HG02852 (cell line): ENCODE measurements around the gene CNPY1.

Experiments used
- ATAC-seq: cut with Tn5 transposase; IDR thresholded peaks from one replicate; pipeline ENCODE4 v1.9.1; 2021; ENCODE audit warnings: mild to moderate bottlenecking, moderate library complexity; ENCODE audit not compliant: unreplicated experiment

The CNPY1 gene

GRCh38 chr7:155560196-155560885 lies 14.0 kb upstream of the CNPY1 start:
- no peak for ATAC-seq

GRCh38 chr7:155559519-155560108 lies 13.3 kb upstream of the CNPY1 start:
- no peak for ATAC-seq

GRCh38 chr7:155558961-155559360 lies 12.6 kb upstream of the CNPY1 start:
- no peak for ATAC-seq

DNA sequence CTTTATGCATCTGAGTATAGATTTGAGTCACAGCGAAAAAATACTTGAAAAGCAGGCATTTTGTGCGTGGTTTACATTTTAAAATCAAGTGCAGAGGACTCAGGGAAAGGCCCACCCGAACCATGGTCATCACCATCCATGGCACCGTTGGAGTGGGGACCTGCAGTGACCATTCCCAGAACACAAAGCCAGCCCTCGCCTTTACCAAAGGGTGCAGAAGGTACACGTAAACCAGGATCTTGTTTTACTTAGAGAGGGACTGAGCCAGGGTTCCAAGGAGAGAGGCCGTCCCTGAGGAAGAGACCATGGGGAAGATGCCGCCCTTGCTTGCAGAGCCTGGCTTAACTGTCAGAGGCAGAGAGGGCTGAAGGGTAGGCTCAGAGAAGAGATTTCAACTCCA lies 12.0 kb upstream of the CNPY1 start:
- no peak for ATAC-seq

DNA sequence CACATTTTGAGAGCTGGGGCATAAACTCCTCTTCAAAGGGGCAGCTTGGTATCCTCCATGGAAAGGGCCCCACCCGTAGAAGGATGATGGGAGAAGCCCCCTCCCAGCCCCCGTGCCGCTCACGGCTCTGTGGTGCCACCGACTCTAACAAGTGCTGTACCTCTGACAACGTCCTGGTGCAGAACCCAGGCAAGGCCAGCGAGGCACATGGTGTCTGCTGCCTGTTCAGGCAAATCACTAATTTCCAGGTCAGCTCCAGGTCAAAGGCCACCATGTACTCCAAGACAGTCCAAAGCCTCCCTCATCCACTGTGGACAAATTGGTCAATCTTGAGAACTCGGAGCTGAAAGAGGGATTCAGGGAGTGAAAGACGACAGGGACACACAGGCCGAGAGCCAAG lies 11.4 kb upstream of the CNPY1 start:
- no peak for ATAC-seq

GRCh38 chr7:155556763-155557162 lies 10.4 kb upstream of the CNPY1 start:
- ATAC-seq, result no peak

DNA sequence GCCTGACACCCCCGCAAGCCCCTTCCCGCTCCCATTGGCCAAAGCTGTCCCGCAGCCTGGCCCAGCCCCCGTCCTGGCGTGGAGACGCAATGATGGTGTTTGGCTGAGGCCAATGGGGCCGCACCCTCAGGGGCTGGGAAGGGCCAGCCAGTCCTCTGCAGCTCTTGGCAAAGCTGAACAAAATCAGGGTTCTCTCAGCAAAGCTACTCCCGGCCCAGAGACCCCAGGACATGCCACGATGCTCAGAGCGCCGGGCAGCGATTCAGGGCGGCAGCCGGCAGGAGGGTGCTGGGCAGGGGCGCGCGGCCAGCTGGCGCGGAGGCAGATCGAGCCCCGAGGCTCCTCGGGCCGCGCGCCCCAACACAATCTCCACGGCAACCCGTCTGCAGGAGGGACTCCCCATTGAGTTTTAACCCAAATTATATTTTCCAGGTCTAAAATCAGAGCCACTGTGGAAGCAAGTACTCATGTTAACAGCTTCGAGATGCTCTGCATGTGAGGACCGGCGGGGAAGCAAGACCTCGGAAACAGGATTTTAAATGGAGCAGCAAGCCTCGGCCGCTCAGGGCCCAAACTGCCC lies 8.8 kb upstream of the CNPY1 start:
- no peak for ATAC-seq

DNA sequence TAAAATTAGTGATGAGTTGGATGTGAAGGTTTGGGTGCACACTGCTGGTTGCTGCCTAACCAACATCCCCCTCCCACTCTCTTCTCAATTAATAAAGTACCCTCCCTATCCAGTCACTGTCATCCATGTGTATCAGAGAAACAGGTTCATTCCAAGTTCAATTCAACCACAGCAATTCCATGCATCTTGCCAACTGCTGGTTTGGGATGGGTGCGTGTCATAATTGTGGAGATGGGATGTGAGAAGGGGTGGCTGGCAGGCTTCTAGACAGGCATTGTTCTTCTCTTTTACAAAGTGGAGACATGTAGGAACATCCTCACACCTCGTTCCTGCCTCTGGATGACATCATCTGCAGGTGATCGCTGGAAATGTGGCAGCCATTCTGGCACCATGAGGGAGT lies 7.5 kb upstream of the CNPY1 start:
- no peak for ATAC-seq

GRCh38 chr7:155551785-155552611 lies 5.6 kb upstream of the CNPY1 start:
- ATAC-seq, result no peak

DNA sequence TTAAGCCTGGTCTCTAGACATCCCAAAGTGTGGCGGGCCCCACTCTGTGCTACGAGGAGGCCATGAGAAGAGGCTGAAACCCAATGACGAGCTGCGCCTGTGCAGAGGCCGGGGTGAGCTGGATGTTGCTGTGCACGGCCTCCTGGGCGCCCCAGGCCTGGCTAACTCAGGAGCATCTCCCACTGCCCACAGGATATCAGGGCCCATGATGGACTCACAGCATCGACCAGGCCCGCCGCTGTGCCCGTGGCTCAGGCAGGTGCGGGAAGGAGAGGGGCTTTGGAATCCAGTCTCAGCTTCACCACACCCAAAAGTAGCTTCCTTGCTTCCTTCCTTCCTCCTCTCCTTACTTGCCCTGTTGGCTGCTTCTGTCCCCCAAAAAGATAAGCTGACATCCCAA lies 4.6 kb upstream of the CNPY1 start:
- ATAC-seq, result no peak

DNA sequence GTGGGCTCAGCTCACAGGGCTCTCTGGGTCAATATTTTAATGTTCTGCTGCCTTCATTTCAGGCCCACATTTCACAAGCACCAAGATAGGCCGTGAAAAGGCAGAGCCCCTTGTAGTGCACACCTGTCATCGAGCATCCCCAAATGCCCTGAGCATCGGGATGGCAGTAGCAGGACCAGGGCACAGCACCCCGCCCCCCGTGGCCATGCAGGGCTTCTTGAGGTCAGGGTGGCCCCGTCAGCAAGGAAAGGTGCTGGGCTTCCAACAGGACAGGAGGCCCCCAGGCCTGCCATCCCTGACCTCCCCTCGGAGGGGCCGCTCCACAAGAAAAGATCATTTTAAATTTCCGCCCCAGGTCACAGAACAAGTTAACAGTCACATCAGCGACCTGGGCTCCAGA lies 2.9 kb upstream of the CNPY1 start:
- no peak for ATAC-seq

DNA sequence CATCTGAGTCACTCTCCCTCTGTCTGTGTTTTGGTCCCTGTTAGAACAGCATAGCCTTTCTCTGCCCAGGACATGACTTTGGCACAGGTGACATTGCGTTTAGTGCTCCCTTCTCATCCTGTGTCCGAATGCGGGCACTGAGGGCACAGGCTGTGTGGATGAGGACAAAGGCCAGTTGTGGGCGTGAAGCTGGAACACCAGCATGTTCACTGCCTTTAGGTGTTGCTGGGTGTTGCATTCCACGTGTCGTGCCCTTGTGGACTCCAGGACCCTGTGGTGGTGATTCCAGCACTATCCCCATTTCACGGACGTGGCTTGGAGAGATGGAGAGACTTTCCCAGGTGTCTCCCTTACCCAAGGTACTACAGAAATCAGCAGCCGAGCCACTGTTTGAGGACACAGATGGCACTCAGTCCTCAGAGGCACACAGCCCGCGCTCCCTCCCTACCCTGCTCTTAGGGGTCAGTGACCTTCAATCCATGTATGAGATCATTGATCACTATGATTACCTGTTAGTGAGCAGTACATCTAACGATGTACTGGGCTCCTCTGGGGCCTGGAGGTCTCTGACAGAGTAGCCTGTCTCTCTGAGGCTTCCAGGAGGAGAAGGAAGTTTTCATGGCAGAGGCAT lies 917 bp upstream of the CNPY1 start:
- no peak for ATAC-seq

DNA sequence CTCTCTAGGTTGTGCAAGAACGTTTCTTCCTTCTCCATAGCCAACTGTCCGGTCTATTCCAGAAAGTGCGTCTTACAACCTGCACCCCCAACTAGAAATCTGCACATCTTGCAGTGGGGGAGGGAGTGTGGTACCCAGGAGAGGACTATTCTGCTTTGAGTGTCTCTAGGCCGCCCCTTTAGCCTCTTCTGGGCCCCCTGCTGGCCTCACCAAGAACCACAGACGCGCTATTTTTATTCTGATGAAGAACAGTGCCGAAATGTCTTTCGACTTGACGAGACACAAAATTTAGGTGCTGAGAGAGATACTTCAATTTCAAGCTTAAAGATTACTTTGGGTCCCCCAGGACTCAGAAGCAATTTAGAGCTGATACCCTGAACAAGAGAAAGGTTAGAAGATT lies 1.0 kb downstream of the CNPY1 start:
- ATAC-seq, result no peak

DNA sequence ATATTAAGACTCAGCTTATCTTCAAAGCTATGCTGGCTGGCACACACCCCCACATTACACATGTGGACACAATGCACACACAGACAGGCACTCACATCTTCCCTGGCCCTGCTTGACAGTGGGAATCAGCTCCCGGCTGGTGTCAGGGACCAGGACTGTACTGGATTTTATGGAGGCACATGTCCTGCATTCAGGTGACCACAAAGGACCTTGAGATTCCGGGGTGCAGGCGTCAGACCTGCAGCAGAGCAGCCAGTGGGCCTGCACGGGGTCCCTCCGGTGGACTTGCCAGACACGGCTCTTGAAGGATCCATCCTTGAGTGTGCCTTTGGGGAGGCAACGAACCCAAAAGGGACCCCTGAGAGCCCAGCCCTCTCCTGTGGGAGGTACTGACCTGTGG lies 1.9 kb downstream of the CNPY1 start:
- no peak for ATAC-seq

DNA sequence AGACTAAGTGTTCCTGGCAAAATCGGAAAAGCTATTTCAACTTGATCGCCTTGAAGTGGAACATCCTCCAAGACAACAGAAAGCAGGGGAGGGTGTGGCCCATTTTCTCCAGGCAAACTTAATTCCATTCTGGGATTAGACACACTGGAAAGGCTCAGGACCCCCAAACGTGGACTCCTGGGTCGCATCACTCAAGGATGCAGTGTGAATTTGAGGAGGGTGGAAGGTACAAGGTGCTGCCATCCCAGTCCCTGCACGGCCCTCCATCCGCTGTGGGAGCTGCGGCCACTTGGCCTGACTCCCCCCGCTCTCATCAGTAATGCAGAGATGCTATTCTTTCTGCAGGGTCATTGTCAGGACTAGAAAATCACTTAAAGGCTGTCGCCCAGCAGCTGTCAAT lies 2.4 kb downstream of the CNPY1 start:
- no peak for ATAC-seq

GRCh38 chr7:155543011-155543876 lies 3.1 kb downstream of the CNPY1 start:
- ATAC-seq, result no peak

- ATAC-seq, result no peak
These were observed 4.2 kb downstream of the CNPY1 start for GRCh38 chr7:155541986-155542675.

DNA sequence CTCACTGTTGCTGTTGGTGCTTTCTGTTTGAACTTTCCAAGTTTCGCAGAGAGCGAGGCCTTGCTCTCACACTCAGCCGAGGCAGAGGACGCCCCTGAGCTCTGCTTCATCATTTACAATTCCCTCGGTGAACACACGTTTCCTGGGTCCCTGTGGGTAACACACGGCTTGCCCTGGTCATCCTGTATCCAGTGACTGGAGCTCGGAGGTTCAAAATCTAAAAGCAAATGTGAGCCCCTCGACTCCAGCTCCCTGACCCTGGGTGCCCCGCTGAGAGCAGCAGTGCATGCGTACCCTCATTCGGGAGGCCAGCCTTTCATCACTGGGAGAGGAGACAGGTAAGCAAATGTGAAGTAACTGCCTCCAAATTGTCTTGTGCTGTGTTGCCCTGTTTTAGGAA lies 5.8 kb downstream of the CNPY1 start:
- no peak for ATAC-seq

DNA sequence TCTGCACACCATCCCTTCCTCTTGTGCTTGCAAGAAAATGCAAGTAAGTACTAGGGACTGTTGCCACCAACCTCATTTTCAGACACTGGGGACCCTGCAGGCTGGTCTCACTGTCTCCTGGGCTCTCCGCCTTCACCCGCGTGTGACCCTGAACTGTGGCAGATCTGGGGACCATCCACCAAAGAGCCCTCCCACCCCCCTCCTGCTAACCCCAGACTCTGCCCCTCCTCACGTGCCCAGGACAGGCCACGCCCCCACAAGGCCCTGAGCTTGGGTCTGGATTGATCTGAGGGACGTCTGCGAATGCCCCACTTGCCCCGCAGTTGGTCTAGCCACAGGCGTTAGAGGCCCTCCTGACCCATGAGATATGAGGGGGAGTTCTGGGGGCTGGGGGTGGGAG lies 8.1 kb downstream of the CNPY1 start:
- no peak for ATAC-seq

- ATAC-seq, result no peak
These were observed 9.9 kb downstream of the CNPY1 start for GRCh38 chr7:155536451-155536850.
